HG02571 (cell line): Measurements from ENCODE around the gene RNASE8.

Experiments used
- ATAC-seq: cut with Tn5 transposase; IDR thresholded peaks from one replicate; pipeline ENCODE4 v1.9.1; 2021; ENCODE audit warnings: mild to moderate bottlenecking, moderate library complexity; ENCODE audit not compliant: unreplicated experiment

Gene RNASE8

DNA sequence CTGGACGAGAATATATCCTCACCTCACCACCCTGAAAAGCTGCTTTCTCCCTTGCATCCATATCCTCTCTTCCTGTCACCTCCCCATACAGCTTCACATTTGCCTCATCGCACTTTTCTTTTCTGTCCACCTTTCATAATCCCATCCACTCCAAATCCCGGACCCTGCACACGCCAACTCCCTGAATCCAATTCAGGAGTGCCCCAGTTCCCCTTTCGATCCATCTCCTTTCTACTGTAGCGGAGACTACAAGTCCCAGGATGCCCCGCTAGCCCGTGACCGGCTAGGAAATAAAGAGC is 45.7 kb downstream of the RNASE8 start:
- no peak for ATAC-seq

DNA sequence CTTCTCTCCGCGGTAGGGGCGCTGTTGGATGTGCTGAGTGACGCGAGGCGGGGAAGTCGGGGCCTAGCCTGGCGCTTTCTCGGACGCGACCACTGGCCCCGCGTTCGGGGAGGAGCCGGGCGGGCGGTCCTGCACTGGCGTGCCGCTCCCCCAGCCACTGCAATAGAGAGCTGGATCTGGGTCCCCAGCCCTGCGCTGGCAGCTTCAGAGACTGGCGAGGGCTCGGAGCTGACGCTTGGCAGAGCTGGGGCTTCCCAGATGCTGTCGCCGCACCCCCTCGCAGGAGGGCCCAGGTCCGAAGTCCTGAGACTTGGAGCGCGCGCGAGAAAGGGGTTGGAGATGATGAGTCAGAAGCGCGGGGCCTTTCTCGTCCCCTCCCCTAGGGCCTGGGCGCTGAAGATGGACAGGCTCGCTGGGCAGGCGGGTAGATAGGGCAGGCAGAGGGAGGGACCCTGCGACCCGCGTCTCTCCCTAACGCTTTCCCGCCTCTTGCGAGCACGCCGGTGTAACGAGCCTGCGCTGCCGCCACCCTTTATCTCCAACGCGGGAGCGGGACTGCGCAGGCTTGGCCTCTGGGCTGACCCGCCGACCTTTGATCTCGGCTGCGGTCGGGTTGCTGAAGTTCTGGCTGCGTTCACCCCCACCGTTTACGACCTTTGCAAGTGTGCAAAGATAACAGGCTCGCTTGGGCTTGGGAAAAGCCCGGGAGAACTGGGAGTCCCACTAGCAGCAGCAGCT is 46.3 kb downstream of the RNASE8 start:
- ATAC-seq: peak; percentile 92

GRCh38 chr14:21104448-21105060 is 46.9 kb downstream of the RNASE8 start:
- ATAC-seq: peak; percentile 38

GRCh38 chr14:21105095-21105494 is 47.5 kb downstream of the RNASE8 start:
- ATAC-seq: no peak

DNA sequence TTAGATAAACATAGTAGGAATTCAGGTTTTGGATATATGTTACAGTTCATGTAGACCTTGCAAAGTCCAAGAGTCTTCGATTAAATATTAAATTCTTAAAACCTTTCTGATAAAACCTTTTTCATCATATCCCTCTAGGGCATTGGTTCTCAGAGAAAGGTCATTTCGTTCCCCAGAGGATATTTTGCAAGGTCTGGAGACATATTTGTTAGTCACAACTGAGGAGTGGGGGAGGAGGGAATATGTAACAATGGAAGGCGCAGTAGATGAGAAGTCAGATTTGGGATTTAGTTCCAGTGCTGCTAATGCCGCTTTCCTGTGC is 48.5 kb downstream of the RNASE8 start:
- ATAC-seq: no peak

- no peak for ATAC-seq
Measured at GRCh38 chr14:21106498-21107282, 49.1 kb downstream of the RNASE8 start.

DNA sequence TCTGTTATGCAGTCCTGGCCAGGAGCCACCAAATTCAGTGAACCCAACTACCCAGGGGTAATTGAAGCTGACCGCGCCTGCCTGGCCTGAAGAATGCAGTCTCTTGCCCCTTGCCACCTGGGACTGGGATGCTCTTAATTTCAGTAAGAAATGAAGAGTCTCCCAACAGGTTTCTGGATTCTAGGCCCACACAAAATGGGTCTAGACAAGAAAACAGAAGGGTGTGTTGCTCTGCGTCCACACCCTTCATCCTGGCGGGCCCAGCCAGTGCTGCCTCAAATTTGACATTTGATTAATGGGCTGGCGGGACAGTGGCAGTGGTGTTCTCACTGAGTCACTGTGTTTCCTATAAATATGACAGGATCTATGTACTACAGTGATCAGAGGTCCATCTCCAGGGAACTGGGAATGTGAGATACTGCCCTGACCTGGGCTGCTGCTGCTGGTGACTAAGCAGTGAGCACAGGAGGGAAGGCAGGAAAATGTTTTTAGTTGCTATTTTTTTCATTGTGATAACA is 49.7 kb downstream of the RNASE8 start:
- ATAC-seq: no peak
